KMS-11 (cell line): ENCODE measurements around the gene SUN5.
A peak's percentile ranks its signal among the peaks of the same experiment; 100 is the strongest.

ENCODE experiments used
- H2AFZ ChIP-seq: fragments of 200-600 bp; sonication (generic); 2 replicates; pipeline ENCODE4 v1.6.1; 2016; ENCODE audit warnings: antibody characterized with exemption, mixed run types, low read depth
- H3K27ac ChIP-seq: fragments of 200-600 bp; sonication (generic); 2 replicates; pipeline ENCODE4 v1.6.1; 2016; ENCODE audit warnings: mild to moderate bottlenecking, mixed run types
- H3K27me3 ChIP-seq: fragments of 200-600 bp; sonication (generic); 2 replicates; pipeline ENCODE4 v1.6.1; 2017; ENCODE audit warnings: mild to moderate bottlenecking, low read depth, mixed run types, moderate library complexity; ENCODE audit not compliant: insufficient read depth
- H3K36me3 ChIP-seq: fragments of 200-600 bp; sonication (generic); 2 replicates; pipeline ENCODE4 v1.6.1; 2017; ENCODE audit warnings: mild to moderate bottlenecking, mixed run types; ENCODE audit not compliant: insufficient read depth
- H3K4me1 ChIP-seq: fragments of 200-600 bp; sonication (generic); 2 replicates; pipeline ENCODE4 v1.6.1; 2016; ENCODE audit warnings: mild to moderate bottlenecking, low read depth, mixed run types; ENCODE audit not compliant: poor library complexity, severe bottlenecking
- H3K4me2 ChIP-seq: fragments of 200-600 bp; sonication (generic); 2 replicates; pipeline ENCODE4 v1.7.0; 2016; ENCODE audit warnings: mild to moderate bottlenecking, mixed run types
- H3K4me3 ChIP-seq: fragments of 200-600 bp; sonication (generic); IDR thresholded peaks from 2 replicates; pipeline ENCODE4 v1.6.1; 2017; ENCODE audit warnings: low read depth, low read length, mixed read lengths; ENCODE audit not compliant: insufficient read depth
- H3K79me2 ChIP-seq: fragments of 200-600 bp; sonication (generic); 2 replicates; pipeline ENCODE4 v1.6.1; 2016; ENCODE audit warnings: low read depth, mixed run types; ENCODE audit not compliant: insufficient read depth
- H3K9ac ChIP-seq: fragments of 200-600 bp; sonication (generic); 2 replicates; pipeline ENCODE4 v1.6.1; 2016; ENCODE audit warnings: mild to moderate bottlenecking, mixed run types
- H4K20me1 ChIP-seq: fragments of 200-600 bp; sonication (generic); 2 replicates; pipeline ENCODE4 v1.6.1; 2016; ENCODE audit warnings: mild to moderate bottlenecking, mixed run types; ENCODE audit not compliant: insufficient read depth
- CTCF ChIP-seq: fragments of 200-600 bp; sonication (generic); conservative IDR thresholded peaks from 2 replicates; pipeline ENCODE4 v1.6.1; 2017; ENCODE audit warnings: low read depth, mild to moderate bottlenecking, antibody characterized with exemption, low read length, moderate library complexity, mixed read lengths

Gene SUN5

GRCh38 chr20:32973077-32973717 is 31.0 kb downstream of the SUN5 start:
- Histone ChIP-seq H3K4me3 (no peak overlapping the region), H4K20me1 (no peaks in the 10 kb centered on the region), H3K4me2 (no peak overlapping the region), H3K4me1 (peaks cover 19% of the 10 kb centered on the region), H2AFZ (no peak overlapping the region), H3K9ac (no peak overlapping the region), H3K27ac (no peak overlapping the region), H3K27me3 (no peaks in the 10 kb centered on the region), H3K79me2 (no peaks in the 10 kb centered on the region), H3K36me3 (no peaks in the 10 kb centered on the region)
- no peak for TF ChIP-seq CTCF

GRCh38 chr20:32972181-32973076 is 31.8 kb downstream of the SUN5 start:
- no peaks in the 10 kb centered on the region for H4K20me1 ChIP-seq
- peaks cover 24% of the 10 kb centered on the region for H3K4me1 ChIP-seq
- H3K36me3 ChIP-seq: no peaks in the 10 kb centered on the region
- H3K9ac ChIP-seq: no peak overlapping the region; the same call in 1 of the 2 replicates
- no peak overlapping the region for H3K4me3 ChIP-seq
- H2AFZ ChIP-seq: peak overlapping the region; percentile 81
- H3K79me2 ChIP-seq: no peaks in the 10 kb centered on the region
- peak overlapping the region; percentile 42; the same call in 1 of the 2 replicates for H3K27ac ChIP-seq
- no peaks in the 10 kb centered on the region for H3K27me3 ChIP-seq
- peak overlapping the region; percentile 33 for H3K4me2 ChIP-seq
- TF ChIP-seq CTCF: no peak

GRCh38 chr20:32971703-32972161 is 32.5 kb downstream of the SUN5 start:
- Histone ChIP-seq H3K79me2 (no peaks in the 10 kb centered on the region), H3K4me2 (peak overlapping the region; percentile 33), H4K20me1 (no peaks in the 10 kb centered on the region), H3K4me1 (peaks cover 31% of the 10 kb centered on the region), H3K27ac (peak overlapping the region; percentile 42), H3K27me3 (no peaks in the 10 kb centered on the region), H3K36me3 (no peaks in the 10 kb centered on the region), H3K9ac (no peak overlapping the region; the same call in 1 of the 2 replicates), H3K4me3 (no peak overlapping the region), H2AFZ (peak overlapping the region; percentile 81)
- no peak for TF ChIP-seq CTCF

- no peak overlapping the region for H3K9ac ChIP-seq
- H4K20me1 ChIP-seq: no peaks in the 10 kb centered on the region
- H3K4me2 ChIP-seq: no peak overlapping the region
- no peak overlapping the region for H3K27ac ChIP-seq
- H3K79me2 ChIP-seq: no peaks in the 10 kb centered on the region
- H3K4me1 ChIP-seq: peaks cover 33% of the 10 kb centered on the region
- H2AFZ ChIP-seq: no peak overlapping the region
- H3K27me3 ChIP-seq: no peaks in the 10 kb centered on the region
- no peak for TF ChIP-seq CTCF
- no peak overlapping the region for H3K4me3 ChIP-seq
- no peaks in the 10 kb centered on the region for H3K36me3 ChIP-seq
These were observed 33.3 kb downstream of the SUN5 start for GRCh38 chr20:32970973-32971300.
